Measurements from ENCODE around the gene LIN9.
"Not testable (repeated sequence)": the region's sequence is repeated elsewhere in the genome, so short reads cannot be mapped to it uniquely, and the experiment has no call there.

The LIN9 gene

DNA sequence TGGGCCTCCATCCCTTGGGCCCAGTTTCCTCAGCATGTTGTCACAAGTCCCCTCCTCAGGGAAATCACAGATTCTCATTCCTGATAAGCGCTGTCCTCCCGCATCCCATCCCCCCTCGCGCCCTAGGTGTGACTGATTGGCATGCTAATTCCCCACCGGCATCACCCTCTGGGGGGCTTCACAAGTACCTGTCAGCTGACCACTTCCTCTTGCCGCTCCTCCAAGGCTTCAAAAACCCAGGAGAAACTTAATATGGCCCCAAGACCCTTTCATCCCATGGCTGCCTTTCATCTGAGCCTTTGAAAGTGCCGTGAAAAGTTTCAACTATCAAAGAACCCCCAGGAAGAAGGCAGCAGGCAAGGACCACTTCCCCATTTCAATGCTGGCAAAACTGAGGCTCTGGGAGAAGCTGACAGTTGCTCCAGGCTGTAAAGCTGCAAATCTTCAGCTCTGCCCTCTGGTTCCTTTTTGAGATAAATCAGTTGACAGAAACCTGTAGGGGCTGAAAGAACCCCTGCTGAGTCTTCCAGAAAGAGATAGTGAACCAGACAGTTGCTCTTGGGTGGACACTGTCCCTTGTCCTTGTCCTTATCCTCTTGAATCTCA, 98.3 kb downstream of the LIN9 start:
- no peak for DNase-seq

DNA sequence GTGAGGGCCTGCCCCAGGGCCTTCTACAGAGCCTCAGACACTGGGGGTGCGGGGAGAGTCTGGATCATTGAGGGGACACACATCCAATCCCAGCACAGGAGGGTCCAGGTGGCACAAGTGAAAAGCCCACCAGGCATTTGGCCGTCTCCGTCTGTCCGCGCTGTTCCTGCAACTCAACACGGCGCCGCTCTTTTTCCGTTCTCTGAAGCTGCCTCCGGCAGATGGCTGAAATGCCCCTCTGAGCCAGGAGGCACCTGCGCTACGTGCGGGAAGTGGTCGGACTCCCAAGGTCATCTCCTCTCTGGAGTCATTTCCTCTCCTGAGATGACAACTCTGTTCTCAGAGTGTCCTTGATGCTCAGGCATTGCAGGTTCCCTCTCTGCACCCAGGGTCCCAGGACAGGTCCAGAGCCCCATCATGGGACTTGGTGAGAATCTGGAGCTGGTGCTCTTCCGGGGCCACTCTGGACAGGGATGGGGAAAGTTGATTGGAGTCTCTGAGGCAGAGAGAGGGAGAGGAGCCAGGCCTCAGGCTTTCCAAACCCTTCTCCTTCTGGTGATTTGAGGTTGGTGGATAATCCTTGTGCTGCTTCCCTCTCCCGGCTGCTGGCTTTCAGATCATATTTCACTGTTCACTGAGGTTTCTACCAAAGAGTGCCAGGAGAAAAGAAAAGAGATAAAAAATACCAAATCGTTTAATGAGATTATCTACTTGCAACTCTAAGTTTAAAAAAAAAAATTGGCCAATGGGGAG, 99.5 kb downstream of the LIN9 start:
- DNase-seq, result no peak

DNA sequence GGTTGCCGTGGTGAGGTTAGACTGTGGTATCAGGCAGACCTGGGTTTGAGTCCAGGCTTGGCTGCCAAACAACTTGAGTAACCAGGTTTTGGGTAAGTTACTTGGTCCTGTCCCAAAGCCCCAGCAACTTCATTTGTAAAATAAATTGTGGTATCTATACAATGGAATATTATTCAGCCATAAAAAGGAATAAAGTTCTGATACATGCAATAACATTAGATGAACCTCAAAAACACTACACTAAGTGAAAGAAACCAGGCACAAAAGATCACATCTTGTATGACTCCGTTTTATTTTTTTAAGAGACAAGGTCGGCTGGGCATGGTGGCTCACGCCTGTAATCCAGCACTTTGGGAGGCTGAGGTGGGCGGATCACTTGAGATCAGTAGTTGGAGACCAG, 101.9 kb downstream of the LIN9 start:
- DNase-seq, result no peak

DNA sequence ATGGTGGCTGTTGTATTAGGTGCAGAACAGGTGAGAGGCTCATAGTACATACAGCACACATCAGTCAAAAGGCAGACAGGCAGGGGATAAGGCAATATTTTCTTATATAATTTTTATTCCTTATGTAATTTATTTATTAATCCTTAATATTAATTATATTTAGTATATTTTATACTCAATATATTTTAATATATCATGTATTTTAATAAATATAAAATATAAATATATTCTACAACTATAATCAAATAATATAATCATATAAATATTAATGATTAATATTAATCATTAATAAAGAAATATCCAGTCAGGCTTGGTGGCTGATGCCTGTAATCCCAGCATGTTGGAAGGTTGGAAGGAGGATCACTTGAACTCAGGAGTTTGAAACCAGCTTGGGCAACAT, 104.8 kb downstream of the LIN9 start:
- DNase-seq, result no peak

DNA sequence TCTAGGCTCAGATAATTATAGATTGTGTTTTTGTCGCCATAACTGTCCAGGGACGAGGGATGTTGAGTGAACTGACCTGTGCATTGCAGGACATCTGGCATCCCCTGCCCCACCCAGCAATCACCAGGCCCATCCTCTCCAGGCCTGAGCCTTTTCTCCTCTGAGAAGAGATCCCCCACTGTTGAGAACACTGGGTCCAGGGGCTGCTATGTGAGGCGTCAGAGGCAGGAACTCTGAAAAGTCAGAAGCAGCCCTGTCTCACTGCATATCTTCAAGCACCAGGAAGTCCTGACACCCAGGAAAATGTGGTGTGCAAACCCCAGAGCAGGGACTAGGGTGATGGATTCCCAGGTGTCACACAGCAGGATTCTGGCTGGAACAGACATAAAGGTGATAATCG, 105.3 kb downstream of the LIN9 start:
- DNase-seq, result no peak

DNA sequence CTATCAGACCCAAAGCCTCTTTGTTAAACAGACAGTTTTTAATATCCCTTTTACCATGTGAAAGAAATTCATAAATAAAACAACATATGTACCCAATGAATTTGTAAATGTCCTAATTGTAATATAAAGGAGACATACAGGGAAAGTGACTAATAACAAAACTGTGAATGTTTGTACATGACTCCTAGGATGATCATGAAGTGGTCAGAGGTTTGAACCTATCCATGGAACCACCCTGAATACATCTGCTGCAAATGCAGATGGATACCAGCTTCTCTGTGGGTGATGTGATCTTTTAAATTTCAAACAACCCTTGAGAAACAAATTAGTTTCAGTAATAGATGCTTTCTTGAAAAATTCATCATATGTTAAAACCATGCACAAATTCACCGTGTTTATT, 105.7 kb downstream of the LIN9 start:
- DNase-seq, result no peak

DNA sequence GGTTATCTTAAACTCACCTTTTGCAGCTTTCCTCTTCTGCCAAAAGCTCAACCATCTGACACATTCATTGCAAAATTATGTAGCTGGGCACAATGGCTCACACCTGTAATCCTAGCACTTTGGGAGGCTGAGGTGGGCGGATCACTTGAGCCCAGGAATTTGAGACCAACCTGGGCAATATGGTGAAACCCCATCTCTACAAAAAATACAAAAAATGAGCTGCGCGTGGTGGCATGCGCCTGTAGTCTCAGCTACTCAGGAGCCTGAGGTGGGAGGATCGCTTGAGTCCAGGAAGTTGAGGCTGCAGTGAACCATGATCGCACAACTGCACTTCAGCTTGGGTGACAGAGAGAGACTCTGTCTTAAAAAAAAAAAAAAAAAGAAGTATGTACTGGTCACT, 106.3 kb downstream of the LIN9 start:
- DNase-seq, result not testable (repeated sequence)

DNA sequence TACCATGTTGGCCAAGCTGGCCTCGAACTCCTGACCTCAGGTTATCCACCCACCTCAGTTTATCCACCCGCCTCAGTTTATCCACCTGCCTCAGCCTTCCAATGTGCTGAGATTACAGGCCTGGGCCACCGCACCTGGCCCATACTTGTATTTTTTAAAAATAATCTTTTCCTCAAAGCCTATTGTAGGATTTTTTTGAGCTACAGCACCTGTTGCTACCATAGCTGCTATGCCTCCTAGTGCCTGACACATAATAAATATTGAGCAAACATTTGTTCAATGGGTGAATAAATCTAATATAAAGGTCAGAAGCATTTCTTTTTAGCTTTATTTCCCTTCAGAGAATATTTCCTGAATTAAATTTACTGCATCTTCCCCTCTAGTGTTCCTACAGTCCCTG, 106.7 kb downstream of the LIN9 start:
- DNase-seq, result no peak

DNA sequence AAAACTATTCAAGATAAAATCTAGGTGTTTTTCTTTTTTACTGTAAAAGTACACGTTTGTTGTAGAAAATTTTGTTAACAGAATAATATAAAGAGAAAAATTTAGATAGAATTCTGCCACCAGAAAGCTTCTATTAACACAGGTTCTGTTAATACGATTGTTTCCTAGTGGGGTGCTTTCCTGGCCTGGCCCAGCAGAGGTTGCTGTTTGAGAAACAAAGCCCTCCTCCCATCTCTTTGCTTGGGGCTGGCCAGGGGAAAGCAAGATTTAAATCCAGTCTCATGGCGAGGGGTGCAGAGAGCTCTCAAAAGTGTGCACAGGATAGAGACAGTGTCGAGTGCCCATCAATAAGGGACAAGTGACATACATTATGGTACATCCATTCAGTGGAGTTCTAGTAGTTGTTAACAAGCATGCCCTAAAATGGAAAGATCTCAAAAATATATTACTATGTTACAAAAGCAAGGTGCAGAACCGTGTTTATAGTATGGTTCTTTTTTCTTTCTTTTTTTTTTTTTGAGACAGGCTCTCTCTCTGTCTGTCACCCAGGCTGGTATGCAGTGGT, 107.9 kb downstream of the LIN9 start:
- no peak for DNase-seq

DNA sequence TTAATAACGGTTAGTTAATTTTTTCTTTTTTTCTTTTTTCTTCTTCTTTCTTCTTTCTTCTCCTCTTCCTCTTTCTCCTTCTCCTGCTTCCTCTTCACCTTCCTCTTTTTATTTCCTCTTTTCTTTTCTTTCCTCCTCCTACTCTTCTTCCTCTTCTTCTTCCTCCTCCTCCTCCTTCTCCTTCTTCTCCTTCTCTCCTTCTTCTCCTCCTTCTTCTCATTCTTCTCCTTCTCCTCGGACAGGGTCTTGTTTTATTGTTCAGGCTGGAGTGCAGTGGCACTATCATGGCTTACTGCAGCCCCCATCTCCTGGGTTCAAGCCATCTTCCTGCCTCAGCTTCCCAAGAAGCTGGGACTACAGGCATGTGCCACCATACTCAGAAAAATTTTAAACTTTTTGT, 109.0 kb downstream of the LIN9 start:
- DNase-seq, result no peak

DNA sequence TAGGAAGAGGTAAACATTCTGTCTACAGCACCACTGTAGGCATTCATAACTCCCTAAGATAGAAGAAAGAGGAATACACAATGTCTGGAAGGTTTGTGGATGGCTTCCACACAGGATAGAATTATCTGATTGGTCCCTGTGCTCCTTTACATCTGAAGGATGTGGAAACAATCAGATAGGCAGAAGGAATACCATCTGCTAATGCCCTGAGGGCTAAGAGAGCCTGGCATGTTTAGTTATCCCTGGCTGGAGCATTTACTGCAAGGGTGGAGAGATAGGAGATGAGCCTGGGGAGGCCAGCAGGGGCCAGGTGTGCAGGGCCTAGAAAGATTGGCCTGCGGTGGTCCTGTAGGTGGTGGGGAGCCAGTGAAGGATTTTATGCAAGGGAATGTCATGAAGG, 113.8 kb downstream of the LIN9 start:
- DNase-seq, result no peak

DNA sequence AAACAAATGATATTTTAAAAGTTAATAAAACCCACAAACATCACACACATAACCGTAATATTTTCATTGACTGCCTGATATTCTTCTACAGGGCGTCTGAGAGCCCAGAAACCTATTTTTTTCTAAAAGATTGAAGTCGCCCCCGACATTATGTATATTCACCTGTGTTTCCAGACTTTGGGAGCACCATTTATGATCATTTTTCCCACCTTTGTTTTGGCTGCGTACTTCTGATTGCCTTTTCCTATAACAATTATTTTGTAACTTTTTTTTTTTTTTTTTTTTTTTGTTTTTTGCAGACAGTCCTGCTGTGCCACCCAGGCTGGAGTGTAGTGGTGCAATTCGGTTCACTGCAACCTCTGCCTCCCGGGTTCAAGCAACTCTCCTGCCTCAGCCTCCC, 121.6 kb downstream of the LIN9 start:
- DNase-seq, result no peak

DNA sequence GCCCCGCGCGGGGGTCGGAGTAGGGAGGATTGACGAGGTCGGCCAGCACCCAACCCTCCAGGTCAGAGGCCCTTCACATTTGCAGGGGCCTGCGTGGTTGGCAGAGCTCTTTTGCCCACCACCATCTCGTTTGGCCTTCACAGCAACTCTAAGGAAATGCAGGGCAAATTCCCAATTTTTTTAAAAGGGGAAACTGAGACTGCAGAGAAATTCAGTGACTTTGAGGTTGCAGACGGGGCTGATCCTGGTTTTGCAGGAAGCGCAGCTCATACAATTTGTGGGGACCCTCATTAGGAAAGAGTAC, 122.0 kb downstream of the LIN9 start:
- DNase-seq, result no peak

DNA sequence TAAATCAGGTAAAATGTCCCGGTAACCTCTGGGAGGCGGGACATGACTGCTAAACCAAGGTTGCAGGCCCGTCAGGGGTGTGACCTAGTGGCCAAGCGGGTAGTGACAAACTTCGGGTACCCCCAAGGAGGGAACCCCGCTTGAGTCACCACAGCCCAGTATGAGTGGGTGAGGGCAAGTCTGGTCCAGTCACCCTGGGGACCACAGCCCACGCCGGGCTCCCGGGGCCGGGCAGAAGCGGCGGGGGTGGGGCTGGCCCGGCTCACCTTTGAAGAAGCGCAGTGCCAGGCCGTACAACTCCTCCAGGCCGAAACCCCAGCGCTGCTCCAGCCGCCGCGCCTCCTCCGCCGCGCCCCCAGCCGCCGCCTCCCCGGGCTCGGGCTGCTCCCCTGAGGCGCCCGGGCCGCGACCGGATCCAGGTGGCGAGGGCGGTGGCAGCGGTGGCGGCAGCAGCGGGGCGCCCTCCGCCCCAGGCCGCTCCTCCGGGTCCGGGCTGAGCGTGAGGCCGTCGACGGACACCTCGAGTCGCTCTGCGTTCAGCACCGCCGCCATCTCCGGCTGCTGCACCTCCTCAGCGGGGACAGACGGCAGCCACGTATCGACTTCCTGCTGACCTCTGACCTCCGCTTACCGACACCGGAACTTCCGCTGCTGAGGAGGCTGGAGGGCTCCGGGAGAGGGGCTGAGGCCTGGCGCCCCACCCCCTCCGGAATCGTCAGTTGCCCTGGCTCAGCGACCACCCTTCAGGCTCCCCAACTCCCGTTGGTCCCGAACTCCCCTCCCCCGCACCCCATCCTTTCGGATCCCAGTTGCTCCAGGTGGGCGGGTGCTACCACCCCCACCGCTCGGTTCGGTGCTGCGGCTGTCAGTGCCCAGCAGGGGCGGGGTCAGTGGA, 122.6 kb downstream of the LIN9 start, which contains the start of gene ACBD3:
Gene ACBD3, minus strand, starts transcription at position 618 of the 895 bp plus-strand sequence. Its CDS starts 66 bp downstream, at position 552.
- peak; percentile 72 to 79 for DNase-seq

DNA sequence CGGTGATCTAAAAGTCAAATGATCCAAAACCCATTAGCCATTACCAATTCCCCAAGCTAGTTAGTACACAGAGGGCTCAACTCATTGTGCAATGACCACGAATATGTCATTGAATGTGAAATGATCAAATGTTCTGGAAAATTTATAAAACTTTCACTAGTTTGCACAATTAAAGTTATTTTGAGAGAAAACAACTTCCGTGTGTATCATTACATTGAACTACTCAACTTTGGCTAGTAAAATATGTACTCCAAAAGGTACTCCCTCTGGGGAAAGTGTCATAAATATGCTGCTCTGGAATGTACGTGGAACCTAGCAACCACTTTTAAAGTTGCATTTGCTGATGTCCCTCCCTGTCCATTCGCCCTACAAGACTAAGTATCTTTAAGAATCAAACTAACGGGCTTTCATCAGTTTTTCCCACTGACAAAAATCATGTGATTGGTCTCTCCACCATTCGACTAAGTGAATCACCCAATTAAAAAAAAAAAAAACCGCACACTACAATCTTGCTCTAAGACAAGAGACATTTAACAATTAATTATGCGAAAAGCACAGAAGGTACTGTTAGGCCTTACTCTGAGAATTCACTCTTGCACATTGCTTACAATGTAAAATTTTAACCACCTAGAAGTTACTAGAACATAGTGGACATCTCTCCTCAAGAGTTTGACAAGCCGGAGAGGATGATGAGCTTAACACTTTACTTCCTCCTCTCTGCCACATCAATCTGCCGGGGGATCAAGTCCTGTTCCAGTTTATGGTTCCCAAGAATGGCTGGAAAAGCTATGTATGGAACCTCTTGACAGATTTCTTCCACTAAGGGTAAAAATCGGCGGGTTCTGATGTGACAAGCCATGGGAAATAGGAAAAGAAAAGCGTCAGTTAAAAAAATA, 123.6 kb downstream of the LIN9 start:
- no peak for DNase-seq

DNA sequence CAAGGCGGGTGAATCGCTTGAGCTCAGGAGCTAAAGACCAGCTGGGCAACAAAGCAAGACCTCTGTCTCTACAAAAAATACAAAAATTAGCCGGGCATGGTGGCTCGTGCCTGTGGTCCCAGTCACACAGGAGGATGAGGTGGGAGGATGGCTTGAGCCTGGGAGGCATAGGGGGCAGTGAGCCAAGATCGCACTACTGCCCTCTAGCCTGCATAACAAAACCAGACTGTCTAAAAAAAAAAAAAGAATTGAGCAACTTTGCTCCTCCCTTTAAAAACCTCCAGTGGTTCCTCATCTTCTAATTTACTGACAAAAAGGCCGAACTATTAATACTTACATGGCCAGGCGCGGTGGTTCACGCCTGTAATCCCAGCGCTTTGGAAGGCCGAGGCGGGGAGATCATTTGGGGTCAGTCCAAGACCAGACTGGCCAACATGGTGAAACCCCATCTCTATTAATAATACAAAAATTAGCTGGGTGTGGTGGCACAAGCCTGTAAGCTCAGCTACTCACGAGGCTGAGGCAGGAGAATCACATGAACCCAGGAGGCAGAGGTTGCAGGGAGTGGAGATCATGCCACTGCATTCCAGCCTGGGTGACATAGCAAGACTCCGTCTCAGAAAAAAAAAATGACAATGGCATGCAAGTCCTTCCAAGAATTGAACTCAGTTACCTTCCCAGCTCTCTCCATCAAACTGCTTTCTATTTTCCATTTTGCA, 126.8 kb downstream of the LIN9 start:
- DNase-seq, result no peak

Data from NCI-H1930 (cell line).